GM12865 (cell line): ENCODE data around the gene GDA.

Experiments used
- DNase-seq: peaks from one replicate; pipeline ENCODE4 v3.0.0; 2010; ENCODE audit warnings: low read depth
- H3K4me3 ChIP-seq: 2 replicates; pipeline ENCODE4 v1.5.1; 2011; ENCODE audit warnings: mild to moderate bottlenecking, low read depth, low read length, control low read depth
- CTCF ChIP-seq: IDR thresholded peaks from 2 replicates; pipeline ENCODE4 v1.5.1; 2011; ENCODE audit warnings: low read length, control low read depth, low read depth, inconsistent platforms; ENCODE audit not compliant: insufficient read depth; ENCODE audit errors: missing control alignments

GDA gene

GRCh38 chr9:72147676-72148075 is 1.6 kb upstream of the GDA start:
- H3K4me3 ChIP-seq, result no peak overlapping the region
- no peak for TF ChIP-seq CTCF
- DNase-seq, result no peak

DNA sequence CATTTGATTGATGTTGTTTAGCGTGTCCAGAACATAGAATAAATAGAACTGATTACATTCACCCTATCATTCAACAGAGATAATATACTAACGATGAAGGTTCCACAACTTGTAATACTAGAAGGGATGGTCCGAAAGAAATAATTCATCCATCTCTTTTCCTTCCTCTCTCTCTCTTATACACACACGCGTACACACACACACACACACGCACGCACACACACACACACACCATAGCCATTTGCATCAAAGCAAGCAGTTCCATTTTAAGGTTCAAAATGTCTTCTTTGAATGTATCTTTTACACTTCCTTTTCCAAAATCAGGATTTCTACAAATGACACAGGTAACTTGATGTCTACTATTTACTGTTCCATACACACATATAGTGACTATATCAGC is 887 bp downstream of the GDA start:
- H3K4me3 ChIP-seq, result no peak overlapping the region
- no peak for DNase-seq
- TF ChIP-seq CTCF, result no peak

- DNase-seq, result no peak
- no peak overlapping the region for H3K4me3 ChIP-seq
- TF ChIP-seq CTCF, result no peak
Measured at GRCh38 chr9:72150661-72151060, 1.4 kb downstream of the GDA start.

DNA sequence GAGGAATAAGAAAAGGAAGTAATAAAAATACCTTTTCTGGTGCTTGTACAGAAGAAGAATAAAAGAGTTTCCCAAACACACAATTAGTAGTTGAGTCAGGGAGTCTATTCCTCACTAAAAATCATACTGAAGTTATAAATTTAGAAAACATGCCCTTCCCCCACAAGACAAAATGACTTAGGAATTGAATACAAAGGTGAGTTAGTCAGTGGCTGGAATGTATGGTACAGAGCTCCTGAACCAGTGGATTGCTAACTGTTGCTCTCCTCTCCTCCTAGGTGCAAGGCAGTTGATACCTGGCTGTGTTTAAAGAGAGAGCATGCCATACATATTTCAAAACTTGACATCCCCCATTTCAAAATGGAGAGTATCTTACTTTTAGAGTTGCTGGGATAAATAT is 1.9 kb downstream of the GDA start:
- no peak for TF ChIP-seq CTCF
- no peak for DNase-seq

GRCh38 chr9:72154468-72155285 is 5.4 kb downstream of the GDA start:
- TF ChIP-seq CTCF, result no peak
- H3K4me3 ChIP-seq, result no peak overlapping the region
- peak; percentile 15 for DNase-seq

More for the DNA sequence above, 1.9 kb downstream of the GDA start:
- no peak overlapping the region for H3K4me3 ChIP-seq

DNA sequence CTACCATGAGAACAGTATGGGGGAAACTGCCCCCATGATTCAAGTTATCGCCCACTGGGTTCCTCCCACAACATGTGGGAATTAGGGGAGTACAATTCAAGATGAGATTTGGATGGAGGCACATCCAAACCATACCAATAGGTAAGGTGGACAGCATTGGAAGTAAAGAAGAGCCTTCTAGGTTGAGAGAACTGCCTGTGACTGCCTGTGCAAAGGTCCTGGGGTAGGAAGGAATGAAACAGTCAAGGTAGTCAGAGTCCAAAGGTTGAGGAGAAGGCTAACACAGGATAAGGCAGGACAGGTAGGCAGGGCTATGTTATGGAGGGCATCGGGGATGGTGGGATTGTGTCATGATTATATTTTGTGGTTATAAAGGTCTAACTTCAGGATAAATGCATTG is 6.1 kb downstream of the GDA start:
- no peak overlapping the region for H3K4me3 ChIP-seq

More for the DNA sequence above, 6.1 kb downstream of the GDA start:
- TF ChIP-seq CTCF, result no peak
- DNase-seq, result no peak
